PFSK-1 (cell line): ENCODE data around the gene LAMB4.

ENCODE experiments used
- POLR2AphosphoS5 ChIP-seq: IDR thresholded peaks from 2 replicates; pipeline ENCODE4 v1.6.1; 2012; ENCODE audit warnings: low read depth, mild to moderate bottlenecking, control low read depth, low read length, moderate library complexity
- SIN3A ChIP-seq: IDR thresholded peaks from 2 replicates; pipeline ENCODE4 v1.6.1; 2012; ENCODE audit warnings: mild to moderate bottlenecking, low read length, moderate library complexity, borderline replicate concordance; ENCODE audit not compliant: insufficient read depth
- TAF1 ChIP-seq: IDR thresholded peaks from 2 replicates; pipeline ENCODE4 v1.6.1; 2012; ENCODE audit warnings: low read length, control low read depth, borderline replicate concordance; ENCODE audit not compliant: insufficient read depth

DNA sequence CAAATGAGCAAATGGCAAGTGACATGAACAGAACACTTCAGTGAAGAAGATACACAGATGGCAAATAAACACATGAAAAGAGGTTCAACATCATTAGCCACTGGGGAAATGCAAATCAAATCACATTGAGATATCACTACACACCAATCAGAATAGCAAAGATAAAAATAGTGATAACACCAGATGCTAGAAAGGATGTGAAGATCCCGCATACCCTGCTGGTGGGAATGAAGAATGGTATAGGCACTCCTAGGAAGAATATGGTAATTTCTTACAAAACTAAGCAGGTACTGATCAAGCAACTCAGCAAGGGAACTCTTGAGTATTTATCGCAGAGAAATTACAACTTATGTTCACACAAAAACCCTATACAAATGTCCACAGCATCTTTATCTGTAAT lies 11.2 kb downstream of the LAMB4 start:
- TF ChIP-seq SIN3A (no peak), POLR2AphosphoS5 (no peak), TAF1 (no peak)
